Fibroblast of pulmonary artery (primary cell): ENCODE data around the gene MYOT.

Experiments
- DNase-seq: peaks from one replicate; pipeline ENCODE4 v3.0.0-alpha.2; 2010; ENCODE audit warnings: low read depth
- H3K4me3 ChIP-seq: replicated peaks from 2 replicates; pipeline ENCODE4 v1.5.1; 2011; ENCODE audit warnings: low read depth, mild to moderate bottlenecking, control low read depth, low read length, moderate library complexity
- TF ChIP-seq, protein P1 (sequence below): IDR thresholded peaks from 2 replicates; pipeline ENCODE4 v1.5.1; 2011; ENCODE audit warnings: mild to moderate bottlenecking, control low read depth, low read length, inconsistent platforms; ENCODE audit errors: missing control alignments

Gene MYOT

GRCh38 chr5:137866541-137867388, 895 bp upstream of the MYOT start:
- no peak overlapping the region for H3K4me3 ChIP-seq
- TF ChIP-seq, protein P1, sequence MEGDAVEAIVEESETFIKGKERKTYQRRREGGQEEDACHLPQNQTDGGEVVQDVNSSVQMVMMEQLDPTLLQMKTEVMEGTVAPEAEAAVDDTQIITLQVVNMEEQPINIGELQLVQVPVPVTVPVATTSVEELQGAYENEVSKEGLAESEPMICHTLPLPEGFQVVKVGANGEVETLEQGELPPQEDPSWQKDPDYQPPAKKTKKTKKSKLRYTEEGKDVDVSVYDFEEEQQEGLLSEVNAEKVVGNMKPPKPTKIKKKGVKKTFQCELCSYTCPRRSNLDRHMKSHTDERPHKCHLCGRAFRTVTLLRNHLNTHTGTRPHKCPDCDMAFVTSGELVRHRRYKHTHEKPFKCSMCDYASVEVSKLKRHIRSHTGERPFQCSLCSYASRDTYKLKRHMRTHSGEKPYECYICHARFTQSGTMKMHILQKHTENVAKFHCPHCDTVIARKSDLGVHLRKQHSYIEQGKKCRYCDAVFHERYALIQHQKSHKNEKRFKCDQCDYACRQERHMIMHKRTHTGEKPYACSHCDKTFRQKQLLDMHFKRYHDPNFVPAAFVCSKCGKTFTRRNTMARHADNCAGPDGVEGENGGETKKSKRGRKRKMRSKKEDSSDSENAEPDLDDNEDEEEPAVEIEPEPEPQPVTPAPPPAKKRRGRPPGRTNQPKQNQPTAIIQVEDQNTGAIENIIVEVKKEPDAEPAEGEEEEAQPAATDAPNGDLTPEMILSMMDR: no peak
- no peak for DNase-seq

- H3K4me3 ChIP-seq: no peak overlapping the region
- no peak for DNase-seq
- TF ChIP-seq, protein P1: no peak
These were observed 3.1 kb downstream of the MYOT start for GRCh38 chr5:137870647-137871339.

- H3K4me3 ChIP-seq: no peak overlapping the region
- DNase-seq: no peak
- TF ChIP-seq, protein P1: no peak
These were observed 3.9 kb downstream of the MYOT start for GRCh38 chr5:137871571-137871970.

- TF ChIP-seq, protein P1: no peak
- H3K4me3 ChIP-seq: no peak overlapping the region
- no peak for DNase-seq
These were observed 4.8 kb downstream of the MYOT start for GRCh38 chr5:137872466-137872865.

DNA sequence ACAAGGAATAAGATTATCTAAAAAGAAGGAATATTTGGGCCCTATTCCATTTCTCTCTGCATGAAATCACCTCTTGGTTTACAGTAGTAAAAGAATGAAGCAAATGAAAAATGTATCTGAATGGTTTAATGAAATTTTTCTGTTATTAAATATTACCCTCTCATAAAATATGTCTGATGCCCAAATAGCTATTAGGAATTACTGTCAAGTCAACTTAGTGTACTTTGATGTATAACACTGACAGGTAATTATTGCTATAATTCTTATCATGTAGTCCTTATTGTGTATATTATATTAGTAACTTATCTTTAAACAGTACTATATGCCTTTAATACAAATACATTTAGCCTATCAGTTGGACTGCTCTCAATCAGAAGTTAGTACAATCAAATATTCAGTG, 8.4 kb downstream of the MYOT start:
- H3K4me3 ChIP-seq: no peak overlapping the region
- no peak for DNase-seq
- TF ChIP-seq, protein P1: no peak

- no peak overlapping the region for H3K4me3 ChIP-seq
- no peak for DNase-seq
- TF ChIP-seq, protein P1: no peak
These were observed 12.7 kb downstream of the MYOT start for GRCh38 chr5:137880313-137880712.

DNA sequence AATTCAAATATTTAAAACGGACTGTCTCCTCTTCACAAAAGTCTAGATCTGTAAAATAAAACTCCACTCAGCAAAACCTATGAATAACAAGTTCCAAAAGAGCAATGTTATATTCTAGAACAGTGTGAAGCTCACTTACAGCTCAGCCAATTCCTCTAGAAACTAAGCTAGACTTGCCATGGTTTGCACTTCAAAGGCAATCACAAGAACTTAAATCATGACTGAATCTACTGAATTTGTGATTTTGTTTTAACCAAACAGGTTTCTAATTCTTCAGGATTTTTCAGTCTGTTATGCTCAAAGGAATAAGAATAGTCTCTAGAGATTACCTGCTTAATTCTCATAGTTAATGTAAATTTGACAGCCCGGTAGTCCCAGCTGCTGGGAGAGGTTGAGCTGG, 20.2 kb downstream of the MYOT start:
- no peak overlapping the region for H3K4me3 ChIP-seq
- TF ChIP-seq, protein P1: no peak
- DNase-seq: no peak
